Coronary artery (tissue), 2 donors: Measurements from ENCODE around the gene PKNOX2.
A peak's percentile ranks its signal among the peaks of the same experiment; 100 is the strongest.

ENCODE experiments used
- DNase-seq: peaks from one replicate; pipeline ENCODE4 v3.0.0-alpha.2; 2017; ENCODE audit warnings: low spot score
- H3K27ac ChIP-seq, 2 donors: fragments of 200-600 bp; sonication (generic); one replicate each; pipeline ENCODE4 v1.5.1; 2016 to 2019
- H3K4me3 ChIP-seq: fragments of 200-600 bp; sonication (generic); 2 replicates; pipeline ENCODE4 v1.5.1; 2016; ENCODE audit warnings: mild to moderate bottlenecking, moderate library complexity
- CTCF ChIP-seq: fragments of 200-600 bp; sonication (generic); IDR thresholded peaks from one replicate; pipeline ENCODE4 v1.5.1; 2019; ENCODE audit warnings: antibody characterized with exemption

The PKNOX2 gene

GRCh38 chr11:125167292-125167953, 2.9 kb downstream of the PKNOX2 start:
- no peak for DNase-seq
- H3K27ac ChIP-seq: peak overlapping the region; percentile 59 to 87

GRCh38 chr11:125167954-125168835, 3.6 kb downstream of the PKNOX2 start:
- DNase-seq: peak; percentile 43
- peak overlapping the region; percentile 59 to 87 for H3K27ac ChIP-seq
- peak overlapping the region; percentile 77 for H3K4me3 ChIP-seq

More at GRCh38 chr11:125167292-125167953, 2.9 kb downstream of the PKNOX2 start:
- no peak for TF ChIP-seq CTCF
- H3K4me3 ChIP-seq: peak overlapping the region; percentile 77

GRCh38 chr11:125168918-125169456, 4.4 kb downstream of the PKNOX2 start:
- peak; percentile 16 for DNase-seq
- TF ChIP-seq CTCF: no peak
- H3K4me3 ChIP-seq: no peak overlapping the region
- H3K27ac ChIP-seq: peak overlapping the region; percentile 59 to 90

More at GRCh38 chr11:125167954-125168835, 3.6 kb downstream of the PKNOX2 start:
- TF ChIP-seq CTCF: no peak

GRCh38 chr11:125170001-125170509, 5.5 kb downstream of the PKNOX2 start:
- peak; percentile 75 for DNase-seq
- H3K27ac ChIP-seq: peak overlapping the region; percentile 59 to 90
- H3K4me3 ChIP-seq: peak overlapping the region; percentile 61
- no peak for TF ChIP-seq CTCF

- Histone ChIP-seq H3K4me3 (peak overlapping the region; percentile 61), H3K27ac (peak overlapping the region; percentile 59 to 90)
- TF ChIP-seq CTCF: no peak
- DNase-seq: peak; percentile 83
Observed at GRCh38 chr11:125170510-125171031, 6.0 kb downstream of the PKNOX2 start.

GRCh38 chr11:125171974-125172373, 7.4 kb downstream of the PKNOX2 start:
- no peak for TF ChIP-seq CTCF
- Histone ChIP-seq H3K27ac (no peak overlapping the region), H3K4me3 (no peak overlapping the region)
- DNase-seq: peak; percentile 59
